Islet of Langerhans (tissue), 1 donor: ENCODE measurements around the gene KLHL20.
"Not testable (repeated sequence)": the region's sequence is repeated elsewhere in the genome, so short reads cannot be mapped to it uniquely, and the experiment has no call there.

Experiments
- FAIRE-seq: peaks from one replicate; lab custom pipeline; 2011; peaks lifted over from hg19 to GRCh38; lab: Jason Lieb, UNC

Gene KLHL20

DNA sequence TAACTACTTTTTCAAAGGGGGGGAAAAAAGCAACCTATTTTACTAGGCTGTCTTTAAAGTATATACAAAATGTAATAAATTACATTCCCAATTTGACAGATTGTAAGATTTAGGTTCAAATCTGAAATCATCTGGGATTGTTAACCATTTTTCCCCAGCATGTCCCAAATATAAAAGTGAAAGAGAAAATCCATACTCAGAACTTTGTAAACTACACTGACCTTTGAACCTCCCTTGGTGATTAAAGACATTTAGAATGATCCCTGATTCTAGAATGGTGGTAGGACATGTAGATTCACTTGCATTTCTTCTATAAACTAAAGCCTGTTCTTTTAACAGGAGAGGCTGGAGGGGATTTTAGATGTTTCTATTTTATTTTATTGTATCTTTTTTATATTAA, 39.0 kb downstream of the KLHL20 start:
- no peak for FAIRE-seq

- no peak for FAIRE-seq
Measured at GRCh38 chr1:173757666-173758065, 42.9 kb downstream of the KLHL20 start.

DNA sequence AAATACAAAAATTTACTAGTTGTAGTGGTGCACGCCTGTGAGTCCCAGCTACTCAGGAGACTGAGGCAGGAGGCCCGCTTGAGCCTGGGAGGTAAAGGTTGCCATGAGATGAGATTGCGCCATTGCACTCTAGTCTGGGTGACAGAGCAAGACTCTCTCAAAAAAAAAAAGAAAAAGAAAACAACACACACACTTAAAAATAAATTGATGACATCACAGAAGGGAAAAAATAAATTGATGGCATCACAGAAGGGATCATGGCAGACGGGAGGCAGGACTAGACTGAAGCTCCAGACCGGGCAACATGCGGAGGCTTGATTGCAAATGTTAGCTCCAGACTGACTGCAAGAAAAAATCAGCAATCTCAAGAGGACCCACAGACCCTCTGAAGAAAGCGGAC, 43.3 kb downstream of the KLHL20 start:
- FAIRE-seq = no peak

- no peak for FAIRE-seq
Measured at GRCh38 chr1:173758980-173759379, 44.2 kb downstream of the KLHL20 start.

DNA sequence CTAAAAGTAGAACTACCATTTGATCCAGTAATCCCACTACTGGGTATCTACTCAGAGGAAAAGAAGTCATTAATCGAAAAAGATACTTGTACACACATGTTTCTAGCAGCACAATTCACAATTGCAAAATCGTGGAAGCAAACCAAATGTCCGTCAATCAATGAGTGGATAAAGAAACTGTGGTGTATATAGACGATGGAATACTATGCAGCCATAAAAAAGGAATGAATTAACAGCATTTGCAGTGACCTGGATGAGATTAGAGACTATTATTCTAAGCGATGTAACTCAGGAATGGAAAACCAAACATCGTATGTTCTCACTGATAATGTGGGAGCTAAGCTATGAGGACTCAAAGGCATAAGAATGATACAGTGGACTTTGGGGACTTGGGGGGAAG, 49.5 kb downstream of the KLHL20 start:
- FAIRE-seq = not testable (repeated sequence)

GRCh38 chr1:173768206-173768605, 53.4 kb downstream of the KLHL20 start:
- FAIRE-seq = no peak

DNA sequence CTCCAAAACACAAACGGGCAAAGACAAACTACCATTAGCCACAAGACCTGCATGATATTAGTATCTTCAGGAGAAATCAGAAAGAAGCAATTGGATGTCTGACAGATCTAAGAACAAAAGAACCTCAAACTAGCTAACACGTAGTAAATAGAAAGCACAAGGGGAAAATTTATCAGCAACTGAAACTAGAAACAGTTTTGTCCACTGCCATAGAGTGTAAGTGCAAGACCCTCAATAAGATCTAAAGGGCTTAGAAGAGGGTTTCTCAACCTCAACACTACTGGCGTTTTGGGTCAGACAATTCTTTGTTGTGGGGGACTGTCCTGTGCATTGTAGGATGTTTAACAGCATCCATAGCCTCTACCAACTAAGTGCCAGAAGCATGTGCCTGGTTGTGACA, 54.0 kb downstream of the KLHL20 start:
- FAIRE-seq = no peak

DNA sequence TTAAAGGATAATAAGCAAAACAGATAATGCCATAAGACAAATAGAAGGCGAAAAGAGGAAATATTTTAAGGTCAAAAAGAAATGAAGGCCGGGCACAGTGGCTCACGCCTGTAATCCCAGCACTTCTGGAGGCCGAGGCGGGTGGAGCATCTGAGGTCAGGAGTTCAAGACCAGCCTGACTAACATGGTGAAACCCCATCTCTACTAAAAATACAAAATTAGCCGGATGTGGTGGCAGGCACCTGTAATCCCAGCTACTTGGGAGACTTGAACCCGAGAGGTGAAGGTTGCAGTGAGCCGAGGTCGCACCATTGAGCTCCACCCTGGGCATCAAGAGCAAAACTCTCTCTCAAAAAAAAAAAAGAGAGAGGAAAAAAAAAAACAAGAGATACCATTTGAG, 55.5 kb downstream of the KLHL20 start:
- not testable (repeated sequence) for FAIRE-seq

DNA sequence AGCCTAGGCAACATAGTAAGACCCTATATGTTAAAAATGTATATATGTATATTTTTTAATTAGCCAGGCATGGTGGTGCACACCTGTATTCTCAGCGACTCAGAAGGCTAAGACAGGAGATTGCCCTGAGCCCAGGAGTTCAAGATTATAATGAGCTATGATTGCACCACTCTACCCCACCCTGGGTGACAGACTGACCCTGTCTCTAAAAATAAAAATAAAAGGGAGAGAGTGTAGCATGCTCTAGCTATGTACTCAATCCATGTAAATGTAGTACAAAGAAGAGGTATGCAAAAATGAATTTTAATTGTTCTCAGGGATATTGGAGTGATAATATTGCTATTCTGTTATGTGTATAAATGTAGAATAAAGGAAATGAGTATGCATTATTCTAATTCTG, 56.8 kb downstream of the KLHL20 start:
- FAIRE-seq = no peak

DNA sequence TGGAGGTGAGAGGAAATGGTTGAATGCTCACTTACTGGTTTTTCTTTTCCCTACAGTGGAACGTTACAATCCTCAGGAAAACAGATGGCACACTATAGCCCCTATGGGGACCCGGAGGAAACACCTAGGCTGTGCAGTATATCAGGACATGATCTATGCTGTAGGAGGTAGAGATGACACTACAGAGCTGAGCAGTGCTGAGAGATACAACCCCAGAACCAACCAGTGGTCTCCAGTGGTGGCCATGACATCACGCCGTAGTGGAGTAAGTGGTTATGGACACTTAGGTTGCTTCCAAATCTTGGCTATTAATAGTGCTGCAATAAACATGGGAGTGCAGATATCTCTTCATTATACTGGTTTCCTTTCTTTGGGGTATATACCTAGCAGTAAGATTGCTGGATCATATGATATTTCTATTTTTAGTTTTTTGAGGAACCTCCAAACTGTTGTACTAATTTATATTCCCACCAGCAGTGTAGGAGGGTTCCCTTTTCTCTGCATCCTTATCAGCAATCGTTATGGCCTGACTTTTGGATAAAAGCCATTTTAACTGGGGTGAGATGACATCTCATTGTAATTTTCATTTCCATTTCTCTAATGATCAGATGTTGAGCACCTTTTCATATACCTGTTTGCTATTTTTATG, 60.9 kb downstream of the KLHL20 start:
- no peak for FAIRE-seq

DNA sequence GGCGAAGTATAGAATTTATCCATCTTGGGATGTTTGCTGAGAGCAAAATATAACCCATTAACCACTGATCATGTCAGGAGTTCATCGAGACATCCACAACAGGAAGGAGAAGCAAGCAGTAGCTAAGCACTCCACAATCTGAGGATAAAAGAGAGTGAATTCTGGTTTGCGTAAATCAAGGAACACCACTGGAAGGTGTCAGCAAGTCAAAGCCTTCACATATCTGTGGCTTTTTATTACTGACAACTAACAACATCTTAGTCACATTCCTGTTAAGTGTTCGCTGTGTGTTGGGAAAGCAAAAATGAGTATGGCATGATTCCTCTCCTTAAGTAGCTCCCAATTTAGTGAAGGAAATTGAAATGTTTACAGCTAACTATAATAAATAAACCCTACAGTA, 65.2 kb downstream of the KLHL20 start:
- FAIRE-seq = no peak

DNA sequence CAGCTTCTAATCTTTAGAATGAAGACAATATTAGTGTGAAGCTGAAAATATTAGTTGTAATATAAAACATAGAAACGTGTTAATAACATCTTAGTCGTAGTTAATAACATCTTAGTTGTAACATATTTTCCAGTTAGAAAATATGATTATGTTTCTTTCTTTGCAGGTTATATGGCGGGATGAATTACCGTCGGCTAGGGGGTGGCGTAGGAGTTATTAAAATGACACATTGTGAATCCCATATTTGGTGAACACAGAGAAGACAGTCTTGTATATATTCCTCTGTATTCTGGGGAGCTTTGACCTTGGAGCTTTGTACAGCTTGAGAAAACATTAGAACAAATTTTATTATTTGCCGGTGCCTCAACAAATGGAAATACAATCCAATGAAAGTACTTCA, 70.2 kb downstream of the KLHL20 start:
- FAIRE-seq = no peak

DNA sequence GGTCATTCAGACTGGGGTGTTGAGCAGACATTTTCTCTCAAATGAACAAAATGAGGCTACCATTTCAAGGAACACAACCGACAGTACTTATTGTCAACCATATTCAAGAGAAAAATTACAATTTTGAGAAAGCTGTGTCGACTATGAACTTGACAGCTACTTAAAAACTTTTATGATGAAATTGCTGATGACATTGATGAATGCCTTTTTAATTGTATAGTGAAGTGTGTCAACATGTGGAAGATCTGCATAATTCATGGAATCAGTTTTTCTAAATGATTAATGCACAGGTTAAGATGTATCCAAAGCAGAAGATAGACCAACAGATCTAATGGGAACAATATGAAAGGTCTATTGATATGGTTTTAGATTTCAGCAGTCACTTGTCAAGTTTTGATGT, 75.1 kb downstream of the KLHL20 start:
- FAIRE-seq = no peak

- no peak for FAIRE-seq
Measured at GRCh38 chr1:173798078-173798477, 83.3 kb downstream of the KLHL20 start.

DNA sequence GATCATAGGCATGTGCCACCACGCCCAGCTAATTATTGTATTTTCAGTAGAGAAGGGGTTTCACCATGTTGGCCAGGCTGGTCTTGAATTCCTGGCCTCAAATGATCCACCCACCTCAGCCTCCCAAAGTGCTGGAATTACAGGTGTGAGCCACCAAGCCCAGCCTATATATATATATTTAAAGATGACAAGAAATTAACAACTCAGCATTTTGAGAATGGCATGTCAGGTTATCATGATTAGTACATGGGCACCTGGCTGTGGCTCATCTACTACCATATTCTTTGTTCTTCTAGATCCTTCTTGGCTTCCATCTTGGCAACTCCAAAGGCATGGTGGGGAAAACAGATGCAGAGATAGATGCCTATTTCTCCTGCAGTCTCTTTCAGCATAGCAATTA, 85.2 kb downstream of the KLHL20 start:
- FAIRE-seq = not testable (repeated sequence)

DNA sequence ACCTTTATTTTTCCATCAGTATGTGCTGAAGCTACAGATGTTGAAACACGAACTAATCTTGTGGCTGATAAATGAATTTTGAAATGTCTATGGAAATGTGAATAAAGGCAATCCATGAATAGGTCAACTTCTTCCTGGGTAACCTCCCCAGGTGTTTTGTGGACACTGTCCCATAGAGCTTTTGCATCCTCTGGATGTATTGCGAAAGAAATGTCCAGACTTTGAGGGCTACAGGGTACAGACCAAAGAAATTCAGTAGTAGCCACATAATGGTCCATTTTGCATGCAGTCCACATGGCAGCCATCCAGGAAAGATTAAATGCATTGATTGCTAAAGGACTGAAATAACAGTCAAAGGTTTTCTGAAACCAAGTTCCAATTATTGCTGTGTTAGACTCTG, 88.2 kb downstream of the KLHL20 start:
- no peak for FAIRE-seq

DNA sequence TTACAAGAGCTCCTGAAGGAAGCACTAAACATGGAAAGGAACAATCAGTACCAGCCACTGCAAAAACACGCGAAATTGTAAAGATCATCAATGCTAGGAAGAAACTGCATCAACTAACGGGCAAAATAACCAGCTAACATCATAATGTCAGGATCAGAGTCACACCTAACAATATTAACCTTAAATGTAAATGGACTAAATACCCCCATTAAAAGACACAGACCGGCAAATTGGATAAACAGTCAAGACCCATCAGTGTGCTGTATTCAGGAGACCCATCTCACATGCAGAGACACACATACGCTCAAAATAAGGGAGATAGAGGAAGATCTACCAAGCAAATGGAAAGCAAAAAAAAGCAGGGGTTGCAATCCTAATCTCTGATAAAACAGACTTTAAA, 98.9 kb downstream of the KLHL20 start:
- FAIRE-seq = not testable (repeated sequence)

- no peak for FAIRE-seq
Measured at GRCh38 chr1:173818459-173818858, 103.7 kb downstream of the KLHL20 start.

DNA sequence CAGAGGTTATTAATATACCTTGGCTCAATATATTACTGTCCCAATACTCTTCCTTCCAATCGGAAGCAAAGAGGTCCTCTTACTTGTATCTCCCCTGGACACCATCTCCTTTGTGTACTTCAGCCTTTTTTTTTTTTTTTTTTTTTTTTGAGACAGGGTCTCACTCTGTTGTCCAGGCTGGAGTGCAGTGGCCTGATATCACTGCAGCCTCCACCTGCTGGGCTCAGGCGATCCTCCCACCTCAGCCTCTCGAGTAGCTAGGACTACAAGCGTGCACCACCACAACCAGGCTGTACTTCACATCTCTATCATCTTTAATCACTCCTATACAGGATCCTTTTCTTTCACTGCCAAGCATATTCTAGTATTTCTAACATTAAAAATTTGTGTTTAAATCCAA, 106.9 kb downstream of the KLHL20 start:
- no peak for FAIRE-seq

DNA sequence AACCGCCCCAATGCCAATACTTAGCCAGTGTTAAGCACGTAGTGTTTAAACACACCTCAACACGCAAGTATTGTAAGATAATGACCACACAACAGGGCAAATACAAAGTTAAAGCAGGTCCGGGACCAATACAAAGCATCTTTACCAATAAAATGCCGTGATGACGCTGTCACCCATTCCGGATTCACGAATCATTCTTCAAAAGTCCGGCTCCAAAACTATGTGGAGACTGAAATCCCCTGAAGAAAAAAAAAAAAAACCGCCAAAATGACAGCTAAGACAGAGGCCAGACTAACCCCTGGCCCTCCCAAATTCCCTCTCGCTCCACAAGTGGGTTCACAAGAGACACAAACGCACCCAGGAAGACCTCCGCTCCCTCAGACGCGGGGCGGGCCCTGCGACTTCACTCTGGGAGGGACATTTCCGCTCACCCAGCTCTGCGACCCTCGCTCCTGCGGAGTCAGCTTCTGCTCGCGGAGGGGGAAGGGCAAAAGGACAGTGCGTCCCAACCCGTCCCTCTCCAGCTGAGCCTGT, 109.1 kb downstream of the KLHL20 start:
- no peak for FAIRE-seq

- FAIRE-seq = no peak
Measured at GRCh38 chr1:173824315-173825081, 109.7 kb downstream of the KLHL20 start, which contains the start of the genes CENPL and DARS2. Gene CENPL, minus strand, starts transcription at chr1:173824883. Its CDS starts 13,584 bp downstream, at chr1:173811299. Gene DARS2, plus strand, starts transcription at chr1:173824673. Its CDS starts 557 bp downstream, at chr1:173825230.

DNA sequence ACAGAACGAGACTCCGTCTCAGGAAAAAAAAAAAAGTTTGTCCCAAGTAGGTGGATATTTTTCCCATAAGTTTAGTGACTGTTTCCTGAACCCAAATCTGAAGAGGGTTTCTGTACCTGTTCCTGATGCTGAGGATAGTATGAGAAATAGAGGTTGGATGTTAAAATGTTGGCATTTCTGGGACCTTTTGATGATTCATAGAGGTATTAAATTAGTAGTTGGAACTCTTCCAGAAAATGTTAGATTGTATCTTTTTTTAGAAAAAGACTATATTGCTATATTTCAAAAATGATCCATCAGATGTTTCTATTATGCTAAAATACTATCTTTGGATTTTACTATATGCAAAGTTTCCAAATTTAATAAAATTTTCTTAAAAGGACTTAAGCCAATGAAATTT, 112.8 kb downstream of the KLHL20 start:
- FAIRE-seq = no peak

- FAIRE-seq = no peak
Measured at GRCh38 chr1:173832748-173833147, 118.0 kb downstream of the KLHL20 start.
